Measurements from ENCODE around the gene PPY. TPM values are rescaled to one million over a fixed set of nuclear protein-coding genes. Genes with fewer than 3 reads are reported as not detected.
"Not testable (repeated sequence)": the region's sequence is repeated elsewhere in the genome, so short reads cannot be mapped to it uniquely, and the experiment has no call there.

The PPY gene
- total RNA-seq, 1 donor from 2014 or later, result not detected

DNA sequence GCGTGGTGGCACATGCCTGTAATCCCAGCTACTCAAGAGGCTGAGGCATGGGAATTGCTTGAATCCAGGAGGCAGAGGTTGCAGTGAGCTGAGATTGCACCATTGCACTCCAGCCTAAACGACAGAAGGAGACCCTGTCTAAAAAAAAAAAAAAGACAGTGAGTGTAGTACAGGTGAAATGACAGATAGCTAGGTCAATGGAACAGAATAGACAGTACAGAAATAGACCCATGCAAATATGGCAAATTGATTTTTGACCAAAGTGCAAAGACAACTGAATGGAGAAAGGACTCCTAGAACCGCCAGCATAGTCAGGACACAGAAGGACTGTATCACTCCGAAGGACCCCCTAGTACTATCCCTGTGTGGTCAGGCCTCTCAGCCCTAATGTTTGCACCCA, 28.1 kb upstream of the PPY start:
- peak; percentile 1 for DNase-seq (ENCODE audit: low spot score)
- Mint-ChIP-seq H3K27me3 (ENCODE audit: low read depth) (peaks cover 29% of the 10 kb centered on the region), H3K36me3 (ENCODE audit: low read depth) (peaks cover 2% of the 10 kb centered on the region), H3K4me3 (ENCODE audit: unreplicated experiment) (no peak overlapping the region), H3K4me1 (ENCODE audit: low read depth) (no peaks in the 10 kb centered on the region), H3K27ac (ENCODE audit: unreplicated experiment) (no peak overlapping the region), H3K9me3 (ENCODE audit: low read depth) (no peaks in the 10 kb centered on the region)
- TF ChIP-seq, protein P1, sequence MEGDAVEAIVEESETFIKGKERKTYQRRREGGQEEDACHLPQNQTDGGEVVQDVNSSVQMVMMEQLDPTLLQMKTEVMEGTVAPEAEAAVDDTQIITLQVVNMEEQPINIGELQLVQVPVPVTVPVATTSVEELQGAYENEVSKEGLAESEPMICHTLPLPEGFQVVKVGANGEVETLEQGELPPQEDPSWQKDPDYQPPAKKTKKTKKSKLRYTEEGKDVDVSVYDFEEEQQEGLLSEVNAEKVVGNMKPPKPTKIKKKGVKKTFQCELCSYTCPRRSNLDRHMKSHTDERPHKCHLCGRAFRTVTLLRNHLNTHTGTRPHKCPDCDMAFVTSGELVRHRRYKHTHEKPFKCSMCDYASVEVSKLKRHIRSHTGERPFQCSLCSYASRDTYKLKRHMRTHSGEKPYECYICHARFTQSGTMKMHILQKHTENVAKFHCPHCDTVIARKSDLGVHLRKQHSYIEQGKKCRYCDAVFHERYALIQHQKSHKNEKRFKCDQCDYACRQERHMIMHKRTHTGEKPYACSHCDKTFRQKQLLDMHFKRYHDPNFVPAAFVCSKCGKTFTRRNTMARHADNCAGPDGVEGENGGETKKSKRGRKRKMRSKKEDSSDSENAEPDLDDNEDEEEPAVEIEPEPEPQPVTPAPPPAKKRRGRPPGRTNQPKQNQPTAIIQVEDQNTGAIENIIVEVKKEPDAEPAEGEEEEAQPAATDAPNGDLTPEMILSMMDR (IDR thresholded peaks at IDR 0.05), result no peak

DNA sequence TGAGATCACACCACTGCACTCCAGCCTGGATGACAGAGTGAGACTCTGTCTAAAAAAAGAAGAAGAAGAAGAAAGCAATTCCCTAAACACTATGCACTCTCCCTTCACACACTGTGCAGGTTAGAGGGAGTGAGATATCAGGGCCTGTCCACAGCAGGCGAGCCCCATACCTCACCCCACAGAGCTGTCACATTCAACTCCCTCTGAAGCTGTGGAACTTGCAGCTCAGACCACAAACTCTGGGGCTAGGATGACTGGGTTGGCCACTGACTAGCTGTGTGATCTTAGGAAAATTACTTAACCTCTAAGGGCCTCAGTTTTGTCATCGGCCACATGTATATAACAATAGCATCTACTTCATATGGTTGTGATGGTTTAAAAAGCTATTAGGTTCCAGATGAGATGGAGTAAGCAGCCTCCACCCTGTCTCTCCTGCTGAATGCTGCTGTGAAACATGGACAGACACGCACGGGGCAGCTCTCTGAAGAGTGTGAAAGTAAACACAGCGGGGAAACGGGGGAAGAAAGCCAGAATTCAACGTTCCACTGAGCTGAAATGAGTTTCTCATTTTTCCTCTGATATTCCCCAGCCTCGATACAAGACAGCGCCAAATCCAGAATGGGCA, 25.1 kb upstream of the PPY start:
- Mint-ChIP-seq H3K9me3 (ENCODE audit: low read depth) (no peaks in the 10 kb centered on the region), H3K27ac (ENCODE audit: unreplicated experiment) (no peak overlapping the region), H3K4me3 (ENCODE audit: unreplicated experiment) (no peak overlapping the region), H3K27me3 (ENCODE audit: low read depth) (peaks cover 29% of the 10 kb centered on the region), H3K4me1 (ENCODE audit: low read depth) (no peaks in the 10 kb centered on the region), H3K36me3 (ENCODE audit: low read depth) (peaks cover 2% of the 10 kb centered on the region)
- TF ChIP-seq, protein P1 (IDR thresholded peaks at IDR 0.05), result no peak
- DNase-seq (ENCODE audit: low spot score), result peak; percentile 6

DNA sequence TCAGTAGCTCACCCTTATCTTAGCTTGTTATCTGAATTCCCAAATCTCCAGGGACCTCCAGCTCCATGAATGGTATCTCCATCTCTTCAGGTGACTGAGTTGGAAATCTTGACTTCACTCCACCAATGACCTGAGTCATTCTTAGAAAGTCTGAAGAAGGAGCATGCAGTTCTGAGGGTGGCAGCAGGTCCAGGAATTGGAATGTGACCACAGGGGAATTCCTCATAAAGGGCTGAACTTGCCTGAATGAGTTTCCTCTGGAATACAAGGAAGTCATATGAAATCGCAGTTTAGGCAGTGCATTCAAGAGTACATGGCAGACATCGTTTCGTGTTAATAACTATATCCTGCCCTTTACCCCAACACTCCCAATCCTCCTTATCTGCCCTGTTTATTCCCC, 24.0 kb upstream of the PPY start:
- no peak for DNase-seq (ENCODE audit: low spot score)
- H3K4me3 Mint-ChIP-seq (ENCODE audit: unreplicated experiment), result no peak overlapping the region
- peaks cover 2% of the 10 kb centered on the region for H3K36me3 Mint-ChIP-seq (ENCODE audit: low read depth)
- TF ChIP-seq, protein P1 (IDR thresholded peaks at IDR 0.05), result no peak
- H3K27me3 Mint-ChIP-seq (ENCODE audit: low read depth), result peaks cover 33% of the 10 kb centered on the region
- no peaks in the 10 kb centered on the region for H3K4me1 Mint-ChIP-seq (ENCODE audit: low read depth)
- H3K27ac Mint-ChIP-seq (ENCODE audit: unreplicated experiment), result no peak overlapping the region
- no peaks in the 10 kb centered on the region for H3K9me3 Mint-ChIP-seq (ENCODE audit: low read depth)

DNA sequence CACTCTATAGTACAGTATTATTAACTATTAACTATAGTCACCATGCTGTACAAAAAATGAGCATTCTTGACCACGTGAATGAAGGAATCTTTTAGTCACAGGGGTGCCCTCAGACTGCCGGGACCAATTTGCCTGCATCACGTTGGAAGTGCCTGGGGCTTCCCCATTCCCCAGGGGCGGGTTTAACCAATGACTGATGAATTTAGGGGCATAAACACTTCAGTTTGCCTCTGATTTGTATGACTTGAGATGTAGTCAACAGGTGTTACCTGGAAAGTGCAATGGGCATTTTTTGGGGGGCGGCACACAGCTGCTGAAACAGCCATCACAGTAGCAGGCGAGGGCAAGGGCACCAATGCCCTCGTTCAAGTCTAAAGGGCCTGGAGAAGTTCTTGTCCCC, 20.2 kb upstream of the PPY start:
- peaks cover 27% of the 10 kb centered on the region for H3K27me3 Mint-ChIP-seq (ENCODE audit: low read depth)
- no peak overlapping the region for H3K27ac Mint-ChIP-seq (ENCODE audit: unreplicated experiment)
- H3K4me1 Mint-ChIP-seq (ENCODE audit: low read depth), result no peaks in the 10 kb centered on the region
- peak; percentile 7 for DNase-seq (ENCODE audit: low spot score)
- H3K9me3 Mint-ChIP-seq (ENCODE audit: low read depth), result no peaks in the 10 kb centered on the region
- TF ChIP-seq, protein P1 (IDR thresholded peaks at IDR 0.05), result no peak
- no peak overlapping the region for H3K4me3 Mint-ChIP-seq (ENCODE audit: unreplicated experiment)
- H3K36me3 Mint-ChIP-seq (ENCODE audit: low read depth), result peaks cover 2% of the 10 kb centered on the region

DNA sequence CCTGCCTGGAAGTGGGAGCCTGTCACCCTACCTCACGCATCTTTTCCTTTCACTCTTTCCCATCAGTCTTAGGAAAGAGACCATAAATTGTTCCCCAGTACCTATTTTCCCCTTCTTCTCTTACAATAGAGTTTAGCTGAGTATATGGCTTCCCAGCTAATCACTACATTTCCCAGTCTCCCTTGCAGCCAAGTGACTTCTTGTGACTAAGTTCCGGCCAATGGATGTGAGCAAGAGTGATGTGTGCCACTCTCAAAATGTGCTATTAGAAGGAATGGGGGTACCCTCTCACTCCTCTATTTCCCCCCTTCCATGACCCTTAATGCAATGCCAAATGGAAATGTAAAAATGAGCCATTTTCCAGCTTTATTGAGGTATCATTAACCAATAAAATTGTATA, 19.7 kb upstream of the PPY start:
- TF ChIP-seq, protein P1 (IDR thresholded peaks at IDR 0.05), result no peak
- H3K27me3 Mint-ChIP-seq (ENCODE audit: low read depth), result peaks cover 26% of the 10 kb centered on the region
- no peak for DNase-seq (ENCODE audit: low spot score)
- H3K4me3 Mint-ChIP-seq (ENCODE audit: unreplicated experiment), result no peak overlapping the region
- no peak overlapping the region for H3K27ac Mint-ChIP-seq (ENCODE audit: unreplicated experiment)
- H3K36me3 Mint-ChIP-seq (ENCODE audit: low read depth), result peaks cover 2% of the 10 kb centered on the region
- H3K4me1 Mint-ChIP-seq (ENCODE audit: low read depth), result no peaks in the 10 kb centered on the region
- no peaks in the 10 kb centered on the region for H3K9me3 Mint-ChIP-seq (ENCODE audit: low read depth)

DNA sequence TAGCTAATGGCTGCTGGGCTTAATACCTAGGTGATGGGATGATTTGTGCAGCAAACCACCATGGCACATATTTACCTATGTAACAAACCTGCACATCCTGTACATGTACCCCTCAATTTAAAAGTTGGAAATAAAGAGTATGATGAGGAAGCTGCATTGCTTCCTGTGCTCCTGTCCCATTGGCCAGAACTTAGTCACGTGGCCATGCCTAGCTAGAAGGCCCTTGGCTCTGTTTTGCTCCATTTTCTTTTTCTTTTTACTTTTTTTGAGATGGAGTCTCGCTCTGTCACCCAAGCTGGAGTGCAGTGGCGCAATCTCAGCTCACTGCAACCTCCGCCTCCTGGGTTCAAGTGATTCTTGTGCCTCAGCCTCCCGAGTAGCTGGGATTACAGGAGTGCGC, 19.0 kb upstream of the PPY start:
- H3K9me3 Mint-ChIP-seq (ENCODE audit: low read depth); H3K36me3 Mint-ChIP-seq (ENCODE audit: low read depth); H3K4me1 Mint-ChIP-seq (ENCODE audit: low read depth); H3K4me3 Mint-ChIP-seq (ENCODE audit: unreplicated experiment); DNase-seq (ENCODE audit: low spot score); H3K27ac Mint-ChIP-seq (ENCODE audit: unreplicated experiment): not testable (repeated sequence)
- H3K27me3 Mint-ChIP-seq (ENCODE audit: low read depth), result peaks cover 23% of the 10 kb centered on the region

Data from chondrocyte (in vitro differentiated cells).